ENCODE results near the gene LRP5.
"Not testable (repeated sequence)": the region's sequence is repeated elsewhere in the genome, so short reads cannot be mapped to it uniquely, and the experiment has no call there.

LRP5 gene

GRCh38 chr11:68342459-68343158 is 30.2 kb downstream of the LRP5 start:
- Histone ChIP-seq H3K79me2 (ENCODE audit: control insufficient read depth, insufficient read depth, low read length) (peaks cover 11% of the 10 kb centered on the region), H3K9ac (ENCODE audit: low read length) (no peak overlapping the region), H4K5ac (ENCODE audit: low read length) (no peak overlapping the region), H3K56ac (ENCODE audit: low read length) (peak overlapping the region; percentile 60), H2BK15ac (replicated peaks; ENCODE audit: low read depth) (no peak overlapping the region), H2BK5ac (ENCODE audit: low read length) (no peak overlapping the region), H3K27me3 (ENCODE audit: insufficient read depth, low read length, poor library complexity) (no peaks in the 10 kb centered on the region), H3K23ac (ENCODE audit: low read length) (no peak overlapping the region), H2AK5ac (ENCODE audit: low read length) (no peak overlapping the region), H2BK120ac (ENCODE audit: low read depth, low read length) (no peak overlapping the region), H3K18ac (ENCODE audit: low read length) (no peak overlapping the region), H3K4me3 (ENCODE audit: low read length) (no peak overlapping the region), H3K79me1 (ENCODE audit: low read length) (peaks cover 16% of the 10 kb centered on the region), H3K36me3 (ENCODE audit: control insufficient read depth, insufficient read depth, low read length) (no peaks in the 10 kb centered on the region), H3K4ac (ENCODE audit: low read depth, low read length) (no peak overlapping the region), H3K4me1 (ENCODE audit: control insufficient read depth, low read depth, low read length) (peaks cover 2% of the 10 kb centered on the region), H3K27ac (ENCODE audit: low read depth, low read length) (peak overlapping the region; percentile 6), H3K4me2 (ENCODE audit: low read length) (no peak overlapping the region), H4K8ac (ENCODE audit: low read depth, low read length) (no peak overlapping the region)
- no CpG with 5 or more reads among the region's 13 CpGs for WGBS (ENCODE audit: extremely low coverage, insufficient coverage, low lambda C conversion rate)
- peak; percentile 90 for DNase-seq

GRCh38 chr11:68343761-68344256 is 31.4 kb downstream of the LRP5 start:
- no peak for DNase-seq
- no peak overlapping the region for H3K18ac ChIP-seq (ENCODE audit: low read length)
- H2AK5ac ChIP-seq (ENCODE audit: low read length), result no peak overlapping the region
- no peak overlapping the region for H4K5ac ChIP-seq (ENCODE audit: low read length)
- H3K56ac ChIP-seq (ENCODE audit: low read length), result no peak overlapping the region
- peaks cover 11% of the 10 kb centered on the region for H3K79me2 ChIP-seq (ENCODE audit: control insufficient read depth, insufficient read depth, low read length)
- no peak overlapping the region for H3K27ac ChIP-seq (ENCODE audit: low read depth, low read length)
- H3K4me1 ChIP-seq (ENCODE audit: control insufficient read depth, low read depth, low read length), result peaks cover 2% of the 10 kb centered on the region
- H3K4ac ChIP-seq (ENCODE audit: low read depth, low read length), result no peak overlapping the region
- no peaks in the 10 kb centered on the region for H3K27me3 ChIP-seq (ENCODE audit: insufficient read depth, low read length, poor library complexity)
- H2BK120ac ChIP-seq (ENCODE audit: low read depth, low read length), result no peak overlapping the region
- H2BK15ac ChIP-seq (replicated peaks; ENCODE audit: low read depth), result no peak overlapping the region
- H3K36me3 ChIP-seq (ENCODE audit: control insufficient read depth, insufficient read depth, low read length), result no peaks in the 10 kb centered on the region
- no peak overlapping the region for H3K23ac ChIP-seq (ENCODE audit: low read length)
- no peak overlapping the region for H3K4me3 ChIP-seq (ENCODE audit: low read length)
- no CpG with 5 or more reads among the region's 14 CpGs for WGBS (ENCODE audit: extremely low coverage, insufficient coverage, low lambda C conversion rate)
- no peak overlapping the region for H3K9ac ChIP-seq (ENCODE audit: low read length)
- no peak overlapping the region for H4K8ac ChIP-seq (ENCODE audit: low read depth, low read length)
- H2BK5ac ChIP-seq (ENCODE audit: low read length), result no peak overlapping the region
- peaks cover 9% of the 10 kb centered on the region for H3K79me1 ChIP-seq (ENCODE audit: low read length)
- no peak overlapping the region for H3K4me2 ChIP-seq (ENCODE audit: low read length)

GRCh38 chr11:68344821-68345220 is 32.4 kb downstream of the LRP5 start:
- H3K4me3 ChIP-seq (ENCODE audit: low read length); H3K56ac ChIP-seq (ENCODE audit: low read length); H3K4ac ChIP-seq (ENCODE audit: low read depth, low read length); H2BK15ac ChIP-seq (replicated peaks; ENCODE audit: low read depth); H3K4me1 ChIP-seq (ENCODE audit: control insufficient read depth, low read depth, low read length); H2BK120ac ChIP-seq (ENCODE audit: low read depth, low read length); H3K9ac ChIP-seq (ENCODE audit: low read length); H3K79me1 ChIP-seq (ENCODE audit: low read length); H3K23ac ChIP-seq (ENCODE audit: low read length); H3K27me3 ChIP-seq (ENCODE audit: insufficient read depth, low read length, poor library complexity); DNase-seq; H3K27ac ChIP-seq (ENCODE audit: low read depth, low read length); H2AK5ac ChIP-seq (ENCODE audit: low read length); H3K18ac ChIP-seq (ENCODE audit: low read length); H4K8ac ChIP-seq (ENCODE audit: low read depth, low read length); H4K5ac ChIP-seq (ENCODE audit: low read length); H2BK5ac ChIP-seq (ENCODE audit: low read length); H3K36me3 ChIP-seq (ENCODE audit: control insufficient read depth, insufficient read depth, low read length); H3K4me2 ChIP-seq (ENCODE audit: low read length): not testable (repeated sequence)
- peaks cover 11% of the 10 kb centered on the region for H3K79me2 ChIP-seq (ENCODE audit: control insufficient read depth, insufficient read depth, low read length)
- no CpG with 5 or more reads among the region's 7 CpGs for WGBS (ENCODE audit: extremely low coverage, insufficient coverage, low lambda C conversion rate)

- Histone ChIP-seq H3K18ac (ENCODE audit: low read length) (no peak overlapping the region), H2BK15ac (replicated peaks; ENCODE audit: low read depth) (no peak overlapping the region), H3K27me3 (ENCODE audit: insufficient read depth, low read length, poor library complexity) (no peaks in the 10 kb centered on the region), H3K23ac (ENCODE audit: low read length) (no peak overlapping the region), H2AK5ac (ENCODE audit: low read length) (no peak overlapping the region), H4K8ac (ENCODE audit: low read depth, low read length) (no peak overlapping the region), H2BK120ac (ENCODE audit: low read depth, low read length) (no peak overlapping the region), H3K79me2 (ENCODE audit: control insufficient read depth, insufficient read depth, low read length) (peaks cover 7% of the 10 kb centered on the region), H3K36me3 (ENCODE audit: control insufficient read depth, insufficient read depth, low read length) (no peaks in the 10 kb centered on the region), H3K4me2 (ENCODE audit: low read length) (no peak overlapping the region), H3K4me3 (ENCODE audit: low read length) (no peak overlapping the region), H3K27ac (ENCODE audit: low read depth, low read length) (no peak overlapping the region), H2BK5ac (ENCODE audit: low read length) (no peak overlapping the region), H3K4ac (ENCODE audit: low read depth, low read length) (no peak overlapping the region), H3K56ac (ENCODE audit: low read length) (no peak overlapping the region), H4K5ac (ENCODE audit: low read length) (no peak overlapping the region), H3K9ac (ENCODE audit: low read length) (no peak overlapping the region), H3K79me1 (ENCODE audit: low read length) (peaks cover 8% of the 10 kb centered on the region), H3K4me1 (ENCODE audit: control insufficient read depth, low read depth, low read length) (peaks cover 2% of the 10 kb centered on the region)
- WGBS (ENCODE audit: extremely low coverage, insufficient coverage, low lambda C conversion rate), result no CpG with 5 or more reads among the region's 11 CpGs
- DNase-seq, result no peak
Observed at GRCh38 chr11:68345776-68346461, 33.5 kb downstream of the LRP5 start.

- no peak for DNase-seq
- no peak overlapping the region for H2BK5ac ChIP-seq (ENCODE audit: low read length)
- no peak overlapping the region for H2BK120ac ChIP-seq (ENCODE audit: low read depth, low read length)
- H3K4me1 ChIP-seq (ENCODE audit: control insufficient read depth, low read depth, low read length), result peaks cover 2% of the 10 kb centered on the region
- no peak overlapping the region for H3K4me2 ChIP-seq (ENCODE audit: low read length)
- no CpG with 5 or more reads among the region's 2 CpGs for WGBS (ENCODE audit: extremely low coverage, insufficient coverage, low lambda C conversion rate)
- H2AK5ac ChIP-seq (ENCODE audit: low read length), result no peak overlapping the region
- peaks cover 7% of the 10 kb centered on the region for H3K79me2 ChIP-seq (ENCODE audit: control insufficient read depth, insufficient read depth, low read length)
- H3K79me1 ChIP-seq (ENCODE audit: low read length), result peaks cover 6% of the 10 kb centered on the region
- H2BK15ac ChIP-seq (replicated peaks; ENCODE audit: low read depth), result no peak overlapping the region
- no peak overlapping the region for H3K23ac ChIP-seq (ENCODE audit: low read length)
- no peak overlapping the region for H3K4ac ChIP-seq (ENCODE audit: low read depth, low read length)
- H3K27ac ChIP-seq (ENCODE audit: low read depth, low read length), result no peak overlapping the region
- no peak overlapping the region for H3K9ac ChIP-seq (ENCODE audit: low read length)
- no peak overlapping the region for H3K4me3 ChIP-seq (ENCODE audit: low read length)
- no peak overlapping the region for H4K8ac ChIP-seq (ENCODE audit: low read depth, low read length)
- no peaks in the 10 kb centered on the region for H3K27me3 ChIP-seq (ENCODE audit: insufficient read depth, low read length, poor library complexity)
- H3K18ac ChIP-seq (ENCODE audit: low read length), result no peak overlapping the region
- no peak overlapping the region for H4K5ac ChIP-seq (ENCODE audit: low read length)
- H3K56ac ChIP-seq (ENCODE audit: low read length), result no peak overlapping the region
- H3K36me3 ChIP-seq (ENCODE audit: control insufficient read depth, insufficient read depth, low read length), result no peaks in the 10 kb centered on the region
Observed at GRCh38 chr11:68346462-68346790, 34.0 kb downstream of the LRP5 start.
